Cardiac septum (tissue), 1 donor: Measurements from ENCODE around the gene CCL20. TPM values are rescaled to one million over a fixed set of nuclear protein-coding genes. Genes with fewer than 3 reads are reported as not detected.
"Not testable (repeated sequence)": the region's sequence is repeated elsewhere in the genome, so short reads cannot be mapped to it uniquely, and the experiment has no call there.

ENCODE experiments used
- DNase-seq: peaks from one replicate; pipeline ENCODE4 v3.0.0-alpha.2; 2020; ENCODE audit warnings: low spot score
- intact Hi-C: fragments of 100-400 bp; cut with DNase I; formaldehyde crosslinking; loops from one replicate; pipeline ENCODE4 v1.14.0; 2022
- total RNA-seq: library from RNA; stranded (reverse); fragmentation: NEBNext Ultra II Directional; extraction: Animal tissue kit (Norgen Biotek cat#: 25700); gene quantifications from one replicate; pipeline ENCODE4 v1.2.1, GENCODE V29; 2021
- donor health status: DM: no; HTN: no; CAD: no.

CCL20 gene
- total RNA-seq, 1 donor from 2014 or later = not detected

DNA sequence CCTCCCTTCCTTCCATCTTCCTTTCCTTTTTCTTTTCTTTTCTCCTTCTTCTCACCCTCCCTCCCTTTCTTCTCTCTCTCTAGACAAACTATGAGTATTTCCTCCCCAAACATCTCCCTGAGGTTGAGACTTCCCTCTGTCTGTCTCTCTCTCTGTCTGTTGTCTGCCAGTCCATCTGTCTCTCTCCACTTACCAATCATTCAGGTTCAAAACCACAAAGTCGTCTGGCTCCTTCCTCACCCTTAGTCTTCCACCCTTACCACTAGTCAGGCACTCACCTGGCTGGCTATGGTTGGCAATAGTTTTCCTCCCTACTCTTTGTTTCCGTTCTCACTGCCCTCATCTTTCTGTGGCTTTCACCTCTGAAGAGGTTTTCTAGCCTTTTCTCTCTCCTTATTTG is 12.9 kb downstream of the CCL20 start:
- DNase-seq = no peak
- intact Hi-C loops = no loop called here

DNA sequence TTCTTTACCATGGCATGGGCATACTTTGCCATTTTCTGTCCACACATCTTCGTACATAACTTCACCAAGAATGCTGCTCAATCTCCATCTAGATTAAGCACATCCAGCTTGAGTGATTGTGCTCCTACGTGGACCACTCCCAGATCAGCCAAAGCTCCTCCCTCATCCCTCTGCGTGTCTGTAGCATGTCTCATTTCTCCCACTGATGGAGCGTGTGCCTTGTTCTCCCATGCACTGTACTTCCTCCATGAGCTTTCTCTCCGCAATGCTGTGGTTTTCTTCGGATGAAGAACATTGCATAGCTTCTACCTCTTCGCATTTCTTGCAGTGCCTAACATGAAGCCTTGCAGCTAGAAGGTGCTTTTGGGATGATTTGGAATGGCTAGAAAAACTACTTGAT is 13.5 kb downstream of the CCL20 start:
- intact Hi-C loops = no loop called here
- no peak for DNase-seq

DNA sequence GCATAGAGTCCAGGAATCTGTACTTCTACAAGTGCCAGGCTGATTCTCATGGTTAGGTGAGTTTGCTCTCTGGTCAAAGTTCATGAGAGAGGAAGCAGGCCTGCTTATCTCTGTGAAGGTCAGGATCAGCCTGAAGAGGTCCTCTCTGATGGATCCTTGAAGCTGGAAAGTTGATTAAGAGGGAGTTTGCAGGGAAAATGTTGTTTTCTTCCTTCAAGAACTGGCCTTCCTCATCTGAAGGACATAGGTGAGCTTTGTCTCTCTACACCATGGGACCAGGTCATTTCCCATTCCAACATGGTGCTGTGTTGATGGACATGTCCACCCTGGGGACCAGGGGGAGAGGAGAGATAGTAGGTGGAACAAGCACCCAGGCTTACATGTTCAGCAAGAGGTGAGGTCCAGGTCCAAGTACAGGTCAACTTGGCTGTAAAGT is 14.9 kb downstream of the CCL20 start:
- intact Hi-C loops = no loop called here
- no peak for DNase-seq

DNA sequence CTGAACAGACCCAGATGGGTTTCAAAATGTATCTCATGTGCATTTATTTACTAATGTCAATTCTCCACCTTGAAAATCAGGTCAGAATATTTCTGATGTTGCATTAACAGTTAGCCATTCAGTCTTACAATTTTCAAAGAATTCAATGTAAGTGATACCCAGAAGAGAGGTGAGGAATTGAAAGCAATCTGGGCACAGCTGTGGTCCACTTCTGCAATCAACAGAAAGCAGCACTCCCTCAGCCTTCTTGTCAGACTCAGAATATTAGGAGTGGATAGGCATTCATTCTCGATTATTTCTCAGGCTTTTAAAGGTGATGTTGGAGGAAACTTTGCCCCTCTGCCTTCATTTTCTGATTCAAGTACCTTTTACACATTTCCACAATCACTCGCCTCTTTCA is 15.7 kb downstream of the CCL20 start:
- intact Hi-C loops = no loop called here
- DNase-seq = no peak

DNA sequence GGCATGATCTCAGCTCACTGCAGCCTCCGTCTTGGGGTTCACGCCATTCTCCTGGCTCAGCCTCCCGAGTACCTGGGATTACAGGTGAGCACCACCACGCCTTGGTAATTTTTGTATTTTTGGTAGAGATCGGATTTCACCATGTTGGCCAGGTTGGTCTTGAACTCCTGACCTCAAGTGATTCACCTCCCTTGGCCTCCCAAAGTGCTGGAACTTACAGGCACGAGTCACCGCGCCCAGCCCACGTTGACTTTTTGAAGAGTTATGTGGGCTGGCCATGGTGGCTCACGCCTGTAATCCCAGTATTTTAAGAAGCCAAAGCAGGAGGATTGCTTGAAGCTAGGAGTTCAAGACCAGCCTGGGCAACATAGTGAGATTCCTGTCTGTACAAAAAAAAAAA is 20.8 kb downstream of the CCL20 start:
- intact Hi-C loops = no loop called here
- DNase-seq = no peak

DNA sequence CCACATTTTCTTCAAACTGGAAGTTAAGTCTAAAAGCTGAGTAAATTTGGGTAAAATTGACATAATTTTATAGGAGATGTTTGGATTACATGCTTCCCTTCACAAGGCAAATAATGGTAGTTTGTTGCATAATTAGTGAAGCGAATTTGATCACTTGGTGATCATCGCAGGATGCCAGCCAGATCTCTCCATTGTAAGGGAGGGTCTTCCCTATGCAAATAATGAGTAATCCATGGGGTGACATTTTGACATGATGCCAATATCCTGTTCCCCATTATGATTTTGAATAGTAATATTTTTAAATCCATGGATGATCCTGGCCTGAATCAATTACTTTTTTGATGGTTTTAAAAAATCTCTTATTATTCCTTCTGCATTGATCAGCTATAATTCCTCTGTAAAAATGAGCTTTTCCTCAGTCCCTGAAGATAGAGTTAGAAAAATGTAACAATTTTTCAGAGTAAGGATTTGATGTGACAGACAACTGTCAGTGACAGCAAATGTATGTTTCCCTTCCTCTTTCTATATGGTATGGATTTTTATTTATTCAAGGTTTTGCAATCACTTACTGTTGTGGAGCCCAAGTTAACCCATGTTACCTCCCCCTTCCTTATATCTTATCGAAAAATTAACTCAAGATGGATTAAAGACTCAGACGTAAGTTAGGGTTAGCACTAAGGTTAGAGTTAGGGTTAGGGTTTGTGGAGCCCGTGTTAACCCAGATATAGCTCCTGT is 21.4 kb downstream of the CCL20 start:
- DNase-seq = no peak
- intact Hi-C loops = no loop called here

DNA sequence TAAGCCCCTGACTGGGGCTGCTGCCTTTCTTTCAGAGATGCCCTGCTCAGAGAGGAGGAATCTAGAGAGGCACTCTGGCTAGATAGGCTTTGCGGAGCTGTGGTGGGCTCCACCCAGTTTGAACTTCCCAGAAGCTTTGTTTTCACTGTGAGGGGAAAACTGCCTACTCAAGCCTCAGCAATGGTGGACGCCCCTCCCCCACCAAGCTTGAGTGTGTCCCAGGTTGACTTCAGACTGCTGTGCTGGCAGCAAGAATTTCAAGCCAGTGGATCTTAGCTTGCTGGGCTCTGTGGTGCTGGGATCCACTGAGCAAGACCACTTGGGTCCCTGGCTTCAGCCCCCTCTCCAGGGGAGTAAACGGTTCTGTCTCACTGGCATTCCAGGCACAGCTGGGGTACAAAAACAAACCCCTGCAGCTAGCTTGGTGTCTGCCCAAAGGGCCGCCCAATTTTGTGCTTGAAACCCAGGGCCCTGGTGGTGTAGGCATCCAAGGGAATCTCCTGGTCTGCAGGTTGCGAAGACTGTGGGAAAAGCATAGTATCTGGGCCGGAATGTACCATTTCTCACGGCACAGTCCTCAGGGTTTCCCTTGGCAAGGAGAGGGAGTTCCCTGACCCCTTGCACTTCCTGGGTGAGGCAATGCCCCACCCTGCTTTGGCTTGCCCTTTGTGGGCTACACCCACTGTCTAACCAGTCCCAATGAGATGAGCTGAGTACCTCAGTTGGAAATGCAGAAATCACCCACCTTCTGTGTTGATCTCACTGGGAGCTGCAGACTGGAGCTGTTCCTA is 25.9 kb downstream of the CCL20 start:
- intact Hi-C loops, DNase-seq: not testable (repeated sequence)

DNA sequence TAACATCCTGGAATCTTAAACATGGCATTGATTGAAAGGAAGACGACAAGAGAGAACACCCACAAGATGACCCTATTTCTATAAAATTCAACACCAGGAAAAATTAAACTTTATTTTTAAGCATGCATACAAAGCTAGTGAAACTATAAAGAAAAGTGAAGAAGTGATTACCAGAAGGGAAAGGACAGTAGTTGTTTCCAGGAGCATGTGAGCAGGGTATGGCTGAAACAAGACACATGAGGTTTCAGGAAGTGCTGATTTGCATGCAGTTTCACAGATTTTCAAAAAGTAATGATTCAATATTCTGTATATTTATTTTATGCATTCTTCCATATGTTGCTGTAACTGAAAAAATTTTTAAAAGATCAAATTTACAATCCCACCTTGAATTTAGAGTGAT is 33.2 kb downstream of the CCL20 start:
- intact Hi-C loops = no loop called here
- DNase-seq = no peak

DNA sequence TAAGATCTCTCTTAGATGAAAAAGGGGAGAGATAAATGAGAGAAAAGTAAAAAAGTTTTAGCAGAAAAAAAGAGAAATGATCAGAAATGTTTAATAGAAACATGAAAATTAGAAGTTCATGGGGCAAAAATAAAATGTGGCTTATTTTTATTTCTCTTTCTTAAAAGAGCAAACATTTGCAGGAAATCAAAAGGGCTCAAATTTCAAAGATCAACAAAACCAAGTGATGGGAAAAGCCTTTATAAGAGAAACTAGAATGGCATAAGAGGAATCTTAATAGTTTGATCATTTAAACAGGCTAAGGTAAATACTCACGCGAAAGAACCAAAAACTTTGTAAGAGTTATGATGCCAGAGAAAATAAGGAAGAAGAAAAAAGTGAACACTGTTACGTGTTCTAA is 34.5 kb downstream of the CCL20 start:
- intact Hi-C loops = no loop called here
- DNase-seq = no peak

DNA sequence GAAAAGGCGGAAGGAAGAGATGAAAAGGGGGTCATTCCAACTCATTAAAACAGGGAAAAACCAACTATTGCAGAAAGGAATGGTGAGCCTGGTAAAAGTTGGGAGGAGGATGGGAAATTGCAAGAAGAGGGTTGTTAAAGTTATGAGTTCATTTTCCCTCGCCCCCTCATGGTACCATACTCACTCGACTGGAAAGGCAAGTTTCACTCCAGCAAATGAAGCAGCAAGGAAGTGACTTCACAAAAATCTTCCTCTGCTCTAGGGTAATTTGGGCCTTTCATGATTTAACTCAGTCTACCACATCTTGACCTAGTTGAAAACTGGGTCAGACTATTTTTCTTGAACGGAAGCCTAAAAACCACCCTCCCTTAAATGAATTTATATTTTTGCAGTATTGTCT is 34.9 kb downstream of the CCL20 start:
- no peak for DNase-seq
- intact Hi-C loops = no loop called here

DNA sequence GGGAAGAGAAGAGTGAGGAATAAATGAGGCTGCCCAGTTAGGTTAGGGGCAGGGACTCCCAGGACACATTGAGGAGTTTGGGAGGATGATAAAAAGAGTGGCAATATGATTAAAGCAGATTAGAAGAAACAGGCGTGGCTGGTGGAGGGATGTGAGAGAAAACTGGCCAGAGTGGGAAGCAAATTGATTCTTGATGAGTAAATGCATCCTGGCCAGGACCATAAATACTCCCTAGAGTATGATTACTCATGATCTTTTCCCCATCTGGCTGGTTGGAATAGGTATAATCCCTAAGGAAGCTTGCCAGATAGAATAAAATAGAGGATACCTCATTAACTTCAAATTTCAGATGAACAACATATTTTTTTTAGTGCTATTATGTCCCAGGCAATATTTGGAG is 36.3 kb downstream of the CCL20 start:
- DNase-seq = no peak
- intact Hi-C loops = no loop called here

DNA sequence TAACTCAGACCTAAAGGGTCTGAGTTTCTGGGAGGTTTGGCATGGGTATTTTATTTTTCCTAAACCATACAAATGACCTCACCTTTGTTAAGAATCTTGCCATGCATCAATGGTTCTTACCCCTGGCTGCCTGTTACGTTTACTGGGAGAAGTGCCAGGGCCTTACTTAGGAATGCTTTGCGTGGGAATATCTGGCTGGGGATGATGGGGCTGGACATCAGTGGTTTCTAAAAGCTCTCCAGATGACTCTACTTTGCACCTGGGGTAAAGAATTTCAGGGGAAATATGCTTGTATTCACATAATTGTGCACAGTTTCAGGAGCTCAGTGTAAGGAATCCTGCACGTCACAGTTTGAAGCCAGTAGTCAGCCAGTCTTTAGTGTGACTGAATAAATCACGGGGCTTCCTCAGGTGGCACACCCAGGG is 39.6 kb downstream of the CCL20 start:
- no peak for DNase-seq
- intact Hi-C loops = no loop called here

DNA sequence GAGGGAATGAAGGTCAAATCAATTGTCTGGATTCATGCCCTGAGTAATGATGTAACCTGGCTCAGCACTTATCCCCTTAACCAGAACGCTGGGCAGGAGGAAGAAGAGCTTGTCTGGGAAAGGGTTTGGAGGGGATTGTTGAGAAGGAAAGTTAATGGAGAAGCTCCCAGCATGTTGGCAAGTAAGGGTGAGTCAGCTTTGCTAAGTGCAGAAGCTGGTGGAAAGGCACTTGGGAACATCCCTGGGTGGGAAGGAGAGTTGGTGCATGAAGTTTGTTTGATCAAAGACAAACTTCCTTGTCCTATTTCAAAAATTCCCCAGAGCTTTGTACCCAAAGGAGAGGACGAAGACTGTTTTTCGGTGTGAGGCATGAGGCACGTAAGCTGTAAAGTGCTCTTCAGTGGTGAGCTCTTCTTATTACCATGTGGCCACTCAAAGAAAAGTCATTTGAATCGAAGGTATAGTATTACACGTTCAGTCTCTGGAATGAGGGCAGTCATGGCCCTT is 40.2 kb downstream of the CCL20 start:
- intact Hi-C loops = no loop called here
- no peak for DNase-seq

DNA sequence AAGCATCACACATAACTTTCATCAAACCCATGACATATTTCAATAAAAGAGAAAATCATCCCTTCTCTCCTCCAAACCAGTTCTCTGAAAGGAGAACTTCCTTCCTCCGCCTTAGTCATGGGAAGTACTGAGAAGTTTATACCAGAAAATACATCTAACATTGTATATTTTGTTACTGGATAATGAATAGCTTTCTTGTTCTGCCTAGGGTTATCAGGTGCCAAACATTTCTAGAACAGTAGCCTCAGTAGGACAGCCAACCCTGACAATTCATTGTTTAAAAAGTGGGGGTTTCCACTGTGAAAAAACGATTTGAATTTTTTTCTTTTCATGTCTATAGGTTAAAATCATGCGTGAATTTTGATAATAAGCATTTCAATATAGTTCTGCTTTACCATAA is 41.8 kb downstream of the CCL20 start:
- intact Hi-C loops = no loop called here
- DNase-seq = no peak

DNA sequence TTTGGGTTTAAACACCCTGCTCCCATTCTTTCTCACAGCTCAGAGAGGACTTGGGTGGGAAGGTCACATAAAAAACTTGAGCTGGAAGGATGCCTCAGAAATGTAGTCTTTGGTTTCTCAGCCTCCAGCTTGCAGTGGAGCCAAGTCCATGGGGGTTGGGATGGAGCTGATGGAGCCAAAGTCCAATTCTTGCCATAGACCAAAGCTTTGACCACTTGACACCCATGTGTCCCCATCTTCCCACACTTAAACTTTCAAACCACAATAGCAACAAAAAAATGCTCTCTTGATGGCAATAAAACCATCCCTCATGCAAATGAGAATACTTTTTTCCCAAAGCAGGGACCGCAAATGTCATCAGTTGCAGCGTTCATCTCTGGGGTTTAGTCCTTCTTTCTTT is 43.1 kb downstream of the CCL20 start:
- DNase-seq = no peak
- intact Hi-C loops = no loop called here

DNA sequence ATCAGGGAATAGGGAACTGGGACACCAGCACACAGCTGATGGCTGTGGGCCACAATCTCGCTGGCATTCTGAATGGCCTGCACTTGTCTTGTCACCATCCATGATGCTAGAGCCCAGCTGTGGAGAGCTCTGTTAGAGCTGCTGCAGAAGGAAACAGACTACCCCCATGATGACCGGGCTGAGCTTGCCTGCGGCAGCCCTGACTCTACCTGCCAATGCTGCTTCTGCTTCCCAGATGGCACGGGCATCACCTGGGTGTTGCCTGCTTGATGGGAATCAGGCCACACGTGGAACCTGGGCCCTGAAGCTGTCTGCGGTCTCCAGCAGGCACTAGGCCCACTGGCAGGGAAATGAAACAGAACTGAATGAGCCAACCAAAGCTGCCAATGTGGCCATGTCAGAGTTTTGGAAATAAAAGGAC is 46.6 kb downstream of the CCL20 start:
- intact Hi-C loops = loop anchor here (10.0 kb wide), 1 partner anchor 455 kb away; no protein-coding TSS in a partner anchor

DNA sequence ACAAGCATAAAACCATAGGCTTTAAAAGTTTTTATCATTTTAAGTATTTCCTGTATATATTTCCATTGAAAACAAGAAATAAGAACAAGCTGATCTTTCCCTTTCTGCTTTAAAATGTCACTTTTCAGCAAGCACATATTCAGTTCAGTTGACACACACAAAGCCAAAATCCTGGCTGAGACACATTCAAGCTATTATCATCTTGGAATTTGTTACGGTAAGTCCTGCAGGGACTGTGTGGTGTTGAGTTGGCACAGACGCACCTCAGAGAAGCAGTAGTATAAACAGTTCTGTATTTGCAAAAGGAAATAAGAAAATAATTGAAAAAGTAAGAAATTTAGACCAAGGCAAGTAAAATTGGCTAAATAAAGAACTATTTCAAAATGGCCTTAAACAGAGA is 47.4 kb downstream of the CCL20 start:
- no peak for DNase-seq
- intact Hi-C loops = loop anchor here (10.0 kb wide), 1 partner anchor 456 kb away; no protein-coding TSS in a partner anchor

More for the DNA sequence above, 46.6 kb downstream of the CCL20 start:
- DNase-seq = no peak

DNA sequence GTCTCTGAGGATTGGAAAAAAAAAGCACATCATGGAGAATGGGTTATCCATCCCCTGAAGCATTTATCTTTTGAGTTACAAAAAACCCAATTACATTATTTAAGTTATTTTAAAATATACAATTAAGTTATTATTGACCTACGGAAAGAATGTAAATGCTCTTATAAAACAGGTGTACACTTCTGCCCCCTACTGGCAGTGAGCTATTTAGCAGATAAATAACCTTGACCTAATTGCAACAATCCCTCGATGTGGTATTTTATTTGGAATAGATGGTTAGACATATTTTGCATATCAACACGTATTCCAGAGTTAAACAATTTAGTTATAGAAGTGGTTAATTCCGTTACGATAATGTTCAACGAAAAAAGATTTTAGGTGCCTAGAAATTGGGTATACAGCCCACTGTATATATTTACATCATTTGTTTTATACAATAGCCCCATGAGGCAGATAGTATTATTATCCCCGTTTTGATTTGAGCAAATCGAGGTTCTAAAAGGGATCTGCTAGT is 48.6 kb downstream of the CCL20 start:
- intact Hi-C loops = loop anchor here (10.0 kb wide), 1 partner anchor 457 kb away; no protein-coding TSS in a partner anchor
- DNase-seq = no peak

DNA sequence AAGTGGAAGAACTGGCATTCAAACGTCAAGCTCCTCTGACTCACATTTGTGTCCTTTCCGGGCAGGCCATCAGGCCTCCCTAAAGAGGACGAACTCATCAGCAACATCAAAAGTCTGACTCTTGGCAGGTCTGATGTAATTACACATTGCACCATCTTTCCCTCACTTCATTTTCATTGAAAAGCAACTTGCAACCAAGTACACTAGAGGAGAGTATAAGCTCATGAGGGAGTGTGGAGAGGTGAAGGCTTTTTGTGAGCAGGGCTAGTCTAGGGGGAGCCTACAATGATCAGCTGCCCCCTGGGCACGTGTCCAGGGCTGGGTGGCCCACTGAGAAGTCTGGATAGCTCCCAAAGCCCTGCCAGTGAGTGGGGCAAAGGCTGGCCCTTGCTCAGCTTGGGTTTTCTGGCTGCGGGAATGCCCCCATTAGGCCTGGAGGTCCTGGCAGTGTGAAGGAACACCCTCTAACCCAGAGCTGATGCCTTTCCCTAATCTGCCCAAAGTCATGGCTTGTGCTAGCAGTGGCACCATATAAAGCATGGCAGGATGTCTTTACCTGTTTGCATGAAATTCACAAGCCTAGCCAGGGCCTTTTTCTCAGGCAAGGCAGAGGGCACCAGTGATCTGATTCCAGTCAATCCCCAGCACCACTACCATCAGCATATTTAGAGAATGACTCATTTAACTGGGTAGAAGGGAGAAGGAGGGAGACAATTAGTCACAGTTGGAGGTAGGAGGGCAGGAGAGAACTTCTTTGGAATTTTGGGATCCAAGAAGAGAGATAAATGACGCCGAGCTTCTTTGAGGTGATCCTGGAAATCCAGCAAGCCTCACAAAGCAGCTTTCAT is 49.3 kb downstream of the CCL20 start:
- intact Hi-C loops = loop anchor here (10.0 kb wide), 1 partner anchor 458 kb away; no protein-coding TSS in a partner anchor
- no peak for DNase-seq
